H9 (cell line): Measurements from ENCODE around the gene NEGR1. TPM values are rescaled to one million over a fixed set of nuclear protein-coding genes. Genes with fewer than 3 reads are reported as not detected.

ENCODE experiments used
- DNase-seq: peaks from one replicate; pipeline ENCODE4 v3.0.0-alpha.2; 2017
- H2AFZ ChIP-seq: one replicate; pipeline ENCODE4 v1.6.1; 2013; ENCODE audit warnings: mild to moderate bottlenecking, low read length, control low read depth, moderate library complexity
- H2AK5ac ChIP-seq: 2 replicates; pipeline ENCODE4 v1.6.1; 2013; ENCODE audit warnings: low read length, control low read depth, mixed read lengths; ENCODE audit not compliant: insufficient read length
- H2BK120ac ChIP-seq: one replicate; pipeline ENCODE4 v1.6.1; 2013; ENCODE audit warnings: low read depth, mild to moderate bottlenecking, low read length, control low read depth, inconsistent platforms; ENCODE audit not compliant: poor library complexity, severe bottlenecking
- H2BK12ac ChIP-seq: 2 replicates; pipeline ENCODE4 v1.6.1; 2013; ENCODE audit warnings: low read length, control low read depth, mixed read lengths, low read depth; ENCODE audit not compliant: insufficient read length
- H2BK15ac ChIP-seq: 2 replicates; pipeline ENCODE4 v1.6.1; 2013; ENCODE audit warnings: low read depth, low read length, control low read depth
- H2BK20ac ChIP-seq: one replicate; pipeline ENCODE4 v1.6.1; 2013; ENCODE audit warnings: low read depth, mild to moderate bottlenecking, low read length, control low read depth, inconsistent platforms; ENCODE audit not compliant: poor library complexity, severe bottlenecking
- H2BK5ac ChIP-seq: 2 replicates; pipeline ENCODE4 v1.6.1; 2013; ENCODE audit warnings: low read length, control low read depth, mixed read lengths; ENCODE audit not compliant: insufficient read length
- H3K14ac ChIP-seq: 2 replicates; pipeline ENCODE4 v1.6.1; 2013; ENCODE audit warnings: low read length, control low read depth; ENCODE audit not compliant: insufficient read depth
- H3K18ac ChIP-seq: 2 replicates; pipeline ENCODE4 v1.6.1; 2013; ENCODE audit warnings: low read depth, mild to moderate bottlenecking, mixed read lengths, low read length, control low read depth; ENCODE audit not compliant: insufficient read length
- H3K23ac ChIP-seq: 2 replicates; pipeline ENCODE4 v1.6.1; 2013; ENCODE audit warnings: low read length, control low read depth, mixed read lengths, low read depth; ENCODE audit not compliant: insufficient read length
- H3K23me2 ChIP-seq: 2 replicates; pipeline ENCODE4 v1.6.1; 2013; ENCODE audit warnings: low read depth, mild to moderate bottlenecking, mixed read lengths, low read length, control low read depth; ENCODE audit not compliant: insufficient read length, poor library complexity, severe bottlenecking
- H3K27ac ChIP-seq: 2 replicates; pipeline ENCODE4 v1.5.1; 2013; ENCODE audit warnings: low read length, control low read depth, mixed read lengths, low read depth; ENCODE audit not compliant: insufficient read length
- H3K27me3 ChIP-seq: 2 replicates; pipeline ENCODE4 v1.6.1; 2013; ENCODE audit warnings: low read length, control low read depth, inconsistent platforms; ENCODE audit not compliant: insufficient read depth
- H3K4ac ChIP-seq: 2 replicates; pipeline ENCODE4 v1.6.1; 2013; ENCODE audit warnings: low read depth, mild to moderate bottlenecking, control low read depth, inconsistent platforms, low read length, moderate library complexity
- H3K4me1 ChIP-seq: 2 replicates; pipeline ENCODE4 v1.6.1; 2013; ENCODE audit warnings: low read length, control low read depth, inconsistent platforms; ENCODE audit not compliant: insufficient read depth
- H3K4me2 ChIP-seq: 2 replicates; pipeline ENCODE4 v1.6.1; 2013; ENCODE audit warnings: low read length, control low read depth, mixed read lengths; ENCODE audit not compliant: insufficient read length, insufficient read depth
- H3K56ac ChIP-seq: 2 replicates; pipeline ENCODE4 v1.6.1; 2013; ENCODE audit warnings: low read depth, mild to moderate bottlenecking, mixed read lengths, low read length, control low read depth; ENCODE audit not compliant: insufficient read length
- H3K79me1 ChIP-seq: 2 replicates; pipeline ENCODE4 v1.6.1; 2013; ENCODE audit warnings: low read depth, mild to moderate bottlenecking, moderate library complexity, low read length, control low read depth, inconsistent platforms; ENCODE audit not compliant: insufficient read depth, poor library complexity, severe bottlenecking
- H3K79me2 ChIP-seq: 2 replicates; pipeline ENCODE4 v1.6.1; 2013; ENCODE audit warnings: low read length, control low read depth, inconsistent platforms; ENCODE audit not compliant: insufficient read depth
- H3K9ac ChIP-seq: 2 replicates; pipeline ENCODE4 v1.6.1; 2013; ENCODE audit warnings: low read length, control low read depth, mixed read lengths; ENCODE audit not compliant: insufficient read length; ENCODE audit errors: extremely low read depth
- H3K9me3 ChIP-seq: one replicate; pipeline ENCODE4 v1.6.1; 2013; ENCODE audit warnings: low read depth, low read length, inconsistent platforms; ENCODE audit not compliant: control insufficient read depth
- H3T11ph ChIP-seq: one replicate; pipeline ENCODE4 v1.6.1; 2013; ENCODE audit warnings: mild to moderate bottlenecking, low read length, control low read depth, inconsistent platforms
- H4K20me1 ChIP-seq: one replicate; pipeline ENCODE4 v1.6.1; 2013; ENCODE audit not compliant: control insufficient read depth, insufficient read length, insufficient read depth
- H4K5ac ChIP-seq: 2 replicates; pipeline ENCODE4 v1.6.1; 2013; ENCODE audit warnings: low read depth, mild to moderate bottlenecking, mixed read lengths, low read length, control low read depth; ENCODE audit not compliant: insufficient read length
- H4K8ac ChIP-seq: replicated peaks from 2 replicates; pipeline ENCODE4 v1.6.1; 2013; ENCODE audit warnings: low read length, control low read depth, mixed read lengths, low read depth; ENCODE audit not compliant: insufficient read length
- H4K91ac ChIP-seq: 2 replicates; pipeline ENCODE4 v1.6.1; 2013; ENCODE audit warnings: low read depth, mild to moderate bottlenecking, moderate library complexity, mixed read lengths, low read length, control low read depth; ENCODE audit not compliant: insufficient read length
- H3K27ac Mint-ChIP-seq, 3 experiments: 2 replicates in 2 of 3; 3 replicates in 1 of 3; pipeline ENCODE4 v1.8.0; 2020 to 2021; ENCODE audit warnings: mixed read lengths in 3 of 3, mild to moderate bottlenecking in 1 of 3, moderate library complexity in 1 of 3
- H3K27me3 Mint-ChIP-seq: 2 replicates; pipeline ENCODE4 v1.8.0; 2021; ENCODE audit warnings: low read depth, mild to moderate bottlenecking, moderate library complexity, mixed read lengths
- H3K36me3 Mint-ChIP-seq, 3 experiments: 2 replicates in 2 of 3; 3 replicates in 1 of 3; pipeline ENCODE4 v1.8.0; 2020 to 2021; ENCODE audit warnings: low read depth in 3 of 3, mixed read lengths in 3 of 3; ENCODE audit not compliant: insufficient read depth in 1 of 3
- H3K4me1 Mint-ChIP-seq, 2 experiments: 2 replicates each; pipeline ENCODE4 v1.8.0; 2020; ENCODE audit warnings: mixed read lengths in 2 of 2
- H3K4me3 Mint-ChIP-seq, 2 experiments: 2 replicates in 1 of 2; 3 replicates in 1 of 2; pipeline ENCODE4 v1.8.0; 2020 to 2021; ENCODE audit warnings: mild to moderate bottlenecking in 2 of 2, mixed read lengths in 2 of 2, moderate library complexity in 1 of 2
- H3K9me3 Mint-ChIP-seq, 2 experiments: 2 replicates in 1 of 2; 3 replicates in 1 of 2; pipeline ENCODE4 v1.8.0; 2020; ENCODE audit warnings: mild to moderate bottlenecking in 2 of 2, mixed read lengths in 2 of 2, moderate library complexity in 1 of 2
- CTCF ChIP-seq: fragments of 200-600 bp; sonication (generic); conservative IDR thresholded peaks from 3 replicates; pipeline ENCODE4 v1.8.0; 2021; ENCODE audit warnings: antibody characterized with exemption, mild to moderate bottlenecking
- WGBS: extraction: QIAGEN DNeasy Blood & Tissue Kit; methylation state at CpG from one replicate; pipeline ENCODE4 v1.1.7; 2013; ENCODE audit warnings: missing lambda C conversion rate, low lambda C conversion rate, mixed read lengths; ENCODE audit not compliant: insufficient read length; ENCODE audit errors: extremely low coverage; 5-methylcytosine and 5-hydroxymethylcytosine counted together
- total RNA-seq: library from RNA; stranded (reverse); gene quantifications from 2 replicates; pipeline ENCODE4 v1.2.1, GENCODE V29; 2021

The NEGR1 gene
- total RNA-seq, 1 experiment from 2014 or later = 0.13 TPM

- Histone ChIP-seq H3K9ac (no peak overlapping the region), H3K79me1 (no peaks in the 10 kb centered on the region), H2BK20ac (no peak overlapping the region), H2BK15ac (no peak overlapping the region), H4K8ac (no peak overlapping the region), H4K91ac (no peak overlapping the region), H3T11ph (no peak overlapping the region), H2BK5ac (no peak overlapping the region), H3K18ac (peak overlapping the region; percentile 12), H2AFZ (no peak overlapping the region), H3K14ac (no peak overlapping the region), H2BK12ac (no peak overlapping the region), H3K4me1 (no peaks in the 10 kb centered on the region), H4K5ac (no peak overlapping the region), H3K79me2 (no peaks in the 10 kb centered on the region), H2BK120ac (no peak overlapping the region), H2AK5ac (no peak overlapping the region), H3K4me2 (no peak overlapping the region), H3K27me3 (no peaks in the 10 kb centered on the region), H3K23me2 (no peaks in the 10 kb centered on the region), H4K20me1 (no peaks in the 10 kb centered on the region), H3K9me3 (no peaks in the 10 kb centered on the region), H3K23ac (no peak overlapping the region), H3K56ac (no peak overlapping the region), H3K27ac (no peak overlapping the region), H3K4ac (no peak overlapping the region)
- H3K4me1 Mint-ChIP-seq = no peaks in the 10 kb centered on the region
- H3K27me3 Mint-ChIP-seq = no peaks in the 10 kb centered on the region; the same call in 1 of the 2 replicates
- peak overlapping the region in 2 of 3 experiments; percentile 39 to 41; a peak in 1 of 7 replicates for H3K27ac Mint-ChIP-seq
- DNase-seq = no peak
- H3K9me3 Mint-ChIP-seq = no peaks in the 10 kb centered on the region
- no peaks in the 10 kb centered on the region for H3K36me3 Mint-ChIP-seq
- WGBS = no CpG with 5 or more reads among the region's 4 CpGs
- no peak for TF ChIP-seq CTCF
- no peak overlapping the region for H3K4me3 Mint-ChIP-seq
Measured at GRCh38 chr1:71817028-71817427, 465.3 kb downstream of the NEGR1 start.
